IPS DF 4.7 (cell line): ENCODE data around the gene CHD6.

Experiments
- DNase-seq: peaks from one replicate; pipeline ENCODE4 v3.0.0-alpha.2; 2013; ENCODE audit warnings: low spot score; ENCODE audit errors: extremely low read depth

CHD6 gene

GRCh38 chr20:41373251-41373783 lies 244.9 kb downstream of the CHD6 start:
- DNase-seq: no peak

- DNase-seq: no peak
Measured at GRCh38 chr20:41371371-41371770, 246.8 kb downstream of the CHD6 start.

GRCh38 chr20:41370176-41370575 lies 248.0 kb downstream of the CHD6 start:
- DNase-seq: no peak

GRCh38 chr20:41369673-41370072 lies 248.5 kb downstream of the CHD6 start:
- DNase-seq: no peak

- DNase-seq: no peak
Measured at GRCh38 chr20:41367956-41368355, 250.2 kb downstream of the CHD6 start.

GRCh38 chr20:41367393-41367695 lies 250.8 kb downstream of the CHD6 start:
- no peak for DNase-seq

GRCh38 chr20:41366546-41367392 lies 251.4 kb downstream of the CHD6 start, which contains the start of gene EMILIN3:
Gene EMILIN3, minus strand, starts transcription at chr20:41366818. Its CDS starts 184 bp downstream, at chr20:41366634.
- DNase-seq: no peak

GRCh38 chr20:41365777-41366545 lies 252.2 kb downstream of the CHD6 start:
- no peak for DNase-seq

GRCh38 chr20:41364967-41365765 lies 253.0 kb downstream of the CHD6 start:
- no peak for DNase-seq

- no peak for DNase-seq
Measured at GRCh38 chr20:41364236-41364855, 253.8 kb downstream of the CHD6 start.

GRCh38 chr20:41363601-41364000 lies 254.6 kb downstream of the CHD6 start:
- DNase-seq: no peak

- no peak for DNase-seq
Measured at GRCh38 chr20:41362748-41363140, 255.4 kb downstream of the CHD6 start.

- DNase-seq: no peak
Measured at GRCh38 chr20:41361757-41362747, 256.1 kb downstream of the CHD6 start.

- DNase-seq: no peak
Measured at GRCh38 chr20:41360831-41361756, 257.1 kb downstream of the CHD6 start.

- no peak for DNase-seq
Measured at GRCh38 chr20:41359541-41360011, 258.6 kb downstream of the CHD6 start.

GRCh38 chr20:41358717-41359116 lies 259.5 kb downstream of the CHD6 start:
- DNase-seq: no peak

GRCh38 chr20:41358230-41358629 lies 259.9 kb downstream of the CHD6 start:
- DNase-seq: no peak

GRCh38 chr20:41357424-41358163 lies 260.6 kb downstream of the CHD6 start:
- no peak for DNase-seq
